NCI-H226 (cell line): ENCODE measurements around the gene BMERB1.
"Not testable (repeated sequence)": the region's sequence is repeated elsewhere in the genome, so short reads cannot be mapped to it uniquely, and the experiment has no call there.

Experiments used
- DNase-seq: peaks from one replicate; pipeline ENCODE4 v3.0.0-alpha.2; 2015

BMERB1 gene

GRCh38 chr16:15426796-15427195, 7.6 kb upstream of the BMERB1 start:
- no peak for DNase-seq

GRCh38 chr16:15427648-15428239, 6.6 kb upstream of the BMERB1 start:
- DNase-seq = no peak

- not testable (repeated sequence) for DNase-seq
Observed at GRCh38 chr16:15430884-15431283, 3.5 kb upstream of the BMERB1 start.

- DNase-seq = no peak
Observed at GRCh38 chr16:15434079-15434424, 336 bp upstream of the BMERB1 start.

GRCh38 chr16:15435216-15435864, 952 bp downstream of the BMERB1 start:
- DNase-seq = no peak

- DNase-seq = no peak
Observed at GRCh38 chr16:15439102-15439501, 4.7 kb downstream of the BMERB1 start.

- DNase-seq = no peak
Observed at GRCh38 chr16:15439521-15439920, 5.1 kb downstream of the BMERB1 start.

GRCh38 chr16:15440852-15441251, 6.5 kb downstream of the BMERB1 start:
- DNase-seq = no peak

GRCh38 chr16:15442140-15442539, 7.8 kb downstream of the BMERB1 start:
- DNase-seq = not testable (repeated sequence)

- no peak for DNase-seq
Observed at GRCh38 chr16:15443753-15444152, 9.4 kb downstream of the BMERB1 start.

- DNase-seq = no peak
Observed at GRCh38 chr16:15444264-15444663, 9.9 kb downstream of the BMERB1 start.

GRCh38 chr16:15445450-15445849, 11.1 kb downstream of the BMERB1 start:
- no peak for DNase-seq

GRCh38 chr16:15446901-15447300, 12.5 kb downstream of the BMERB1 start:
- DNase-seq = no peak

GRCh38 chr16:15450624-15451023, 16.2 kb downstream of the BMERB1 start:
- no peak for DNase-seq

- no peak for DNase-seq
Observed at GRCh38 chr16:15451098-15451731, 16.8 kb downstream of the BMERB1 start.

GRCh38 chr16:15452246-15452855, 18.0 kb downstream of the BMERB1 start:
- no peak for DNase-seq

- not testable (repeated sequence) for DNase-seq
Observed at GRCh38 chr16:15453296-15453695, 18.9 kb downstream of the BMERB1 start.

- DNase-seq = not testable (repeated sequence)
Observed at GRCh38 chr16:15454933-15455332, 20.5 kb downstream of the BMERB1 start.

GRCh38 chr16:15457400-15457799, 23.0 kb downstream of the BMERB1 start:
- no peak for DNase-seq

GRCh38 chr16:15457958-15458357, 23.6 kb downstream of the BMERB1 start:
- no peak for DNase-seq

- no peak for DNase-seq
Observed at GRCh38 chr16:15459791-15460190, 25.4 kb downstream of the BMERB1 start.

GRCh38 chr16:15460601-15461000, 26.2 kb downstream of the BMERB1 start:
- no peak for DNase-seq

GRCh38 chr16:15461376-15461775, 27.0 kb downstream of the BMERB1 start:
- no peak for DNase-seq
